IMR-90 (cell line): ENCODE results near the gene CHSY3. TPM values are rescaled to one million over a fixed set of nuclear protein-coding genes. Genes with fewer than 3 reads are reported as not detected.

Source experiments
- ATAC-seq: fragments of 200-7000 bp; cut with Tn5 transposase; 2 replicates; pipeline ENCODE4 v1.9.1; 2020; ENCODE audit warnings: low read depth, mild to moderate bottlenecking, moderate library complexity
- BruUV-seq: library from RNA; stranded (reverse); fragments of 400-500 nt; replicated peaks from 2 replicates; lab custom pipeline; 2021; lab: Mats Ljungman, UMichigan
- CTCF ChIA-PET: fragments of 300-600 bp; formaldehyde crosslinking; extraction: SDS; loops from one replicate; lab custom pipeline; 2021; ENCODE audit warnings: antibody characterized with exemption; lab: Yijun Ruan, JAX
- POLR2A ChIA-PET: fragments of 300-600 bp; sonication (Branson Sonifier 250); formaldehyde crosslinking; loops from one replicate; lab custom pipeline; 2022; ENCODE audit warnings: antibody characterized with exemption; ENCODE audit not compliant: unreplicated experiment; lab: Charles Lee
- DNase-seq: peaks from one replicate; pipeline ENCODE4 v3.0.0; 2013
- H2AFZ ChIP-seq: replicated peaks from 2 replicates; pipeline ENCODE3; 2013; ENCODE audit warnings: low read length, mild to moderate bottlenecking; ENCODE audit not compliant: poor library complexity
- H2AK5ac ChIP-seq: 2 replicates; pipeline ENCODE4 v1.6.1; 2013; ENCODE audit warnings: low read depth, low read length, inconsistent platforms
- H2AK9ac ChIP-seq: replicated peaks from 2 replicates; pipeline ENCODE3; 2013; ENCODE audit warnings: mild to moderate bottlenecking, low read depth, low read length, moderate library complexity; ENCODE audit not compliant: poor library complexity
- H2BK120ac ChIP-seq: 2 replicates; pipeline ENCODE4 v1.6.1; 2013; ENCODE audit warnings: low read depth, low read length, inconsistent platforms
- H2BK15ac ChIP-seq: 3 replicates; pipeline ENCODE4 v1.6.1; 2013; ENCODE audit warnings: low read depth, low read length, inconsistent platforms
- H2BK20ac ChIP-seq: 2 replicates; pipeline ENCODE4 v1.6.1; 2013; ENCODE audit warnings: low read depth, mild to moderate bottlenecking, inconsistent platforms, low read length, moderate library complexity
- H2BK5ac ChIP-seq: 2 replicates; pipeline ENCODE4 v1.6.1; 2013; ENCODE audit warnings: mild to moderate bottlenecking, low read depth, low read length, inconsistent platforms; ENCODE audit not compliant: poor library complexity, severe bottlenecking
- H3K14ac ChIP-seq: replicated peaks from 2 replicates; pipeline ENCODE4 v1.6.1; 2013; ENCODE audit warnings: low read depth, low read length, inconsistent platforms
- H3K18ac ChIP-seq: 2 replicates; pipeline ENCODE4 v1.6.1; 2013; ENCODE audit warnings: low read depth, low read length, control low read depth
- H3K23ac ChIP-seq: 2 replicates; pipeline ENCODE4 v1.6.1; 2013; ENCODE audit warnings: low read depth, low read length, inconsistent platforms
- H3K27ac ChIP-seq: 2 replicates; pipeline ENCODE4 v1.5.1; 2013; ENCODE audit warnings: mild to moderate bottlenecking, control low read depth, low read length; ENCODE audit not compliant: insufficient read depth
- H3K27me3 ChIP-seq: 2 replicates; pipeline ENCODE4 v1.6.1; 2013; ENCODE audit warnings: low read length; ENCODE audit not compliant: control insufficient read depth, insufficient read depth
- H3K36me3 ChIP-seq: 2 replicates; pipeline ENCODE4 v1.6.1; 2013; ENCODE audit warnings: low read length, mixed read lengths; ENCODE audit not compliant: control insufficient read depth, insufficient read depth
- H3K4ac ChIP-seq: 2 replicates; pipeline ENCODE4 v1.6.1; 2013; ENCODE audit warnings: low read depth, low read length, inconsistent platforms
- H3K4me1 ChIP-seq: 2 replicates; pipeline ENCODE4 v1.6.1; 2013; ENCODE audit warnings: low read length, mixed read lengths; ENCODE audit not compliant: control insufficient read depth, insufficient read depth
- H3K4me2 ChIP-seq: 2 replicates; pipeline ENCODE4 v1.6.1; 2013; ENCODE audit warnings: low read depth, mild to moderate bottlenecking, control low read depth, low read length, moderate library complexity
- H3K4me3 ChIP-seq: 2 replicates; pipeline ENCODE4 v1.5.1; 2013; ENCODE audit warnings: low read depth, mild to moderate bottlenecking, control low read depth, low read length, moderate library complexity; ENCODE audit not compliant: insufficient read depth
- H3K56ac ChIP-seq: 2 replicates; pipeline ENCODE4 v1.6.1; 2013; ENCODE audit warnings: low read length, inconsistent platforms; ENCODE audit not compliant: insufficient read depth; ENCODE audit errors: extremely low read depth
- H3K79me1 ChIP-seq, 2 experiments: 2 replicates each; pipeline ENCODE4 v1.6.1; 2013; ENCODE audit warnings: low read length in 2 of 2, inconsistent platforms in 1 of 2, low read depth in 1 of 2
- H3K9ac ChIP-seq: 2 replicates; pipeline ENCODE4 v1.6.1; 2013; ENCODE audit warnings: low read depth, low read length, control low read depth
- H3K9me1 ChIP-seq: 2 replicates; pipeline ENCODE4 v1.6.1; 2013; ENCODE audit warnings: low read length, inconsistent platforms; ENCODE audit not compliant: insufficient read depth
- H3K9me3 ChIP-seq: 2 replicates; pipeline ENCODE4 v1.6.1; 2013; ENCODE audit warnings: low read length; ENCODE audit not compliant: control insufficient read depth, insufficient read depth
- H4K20me1 ChIP-seq: 2 replicates; pipeline ENCODE4 v1.6.1; 2013; ENCODE audit warnings: low read length, inconsistent platforms; ENCODE audit not compliant: insufficient read depth
- H4K5ac ChIP-seq: 2 replicates; pipeline ENCODE4 v1.6.1; 2013; ENCODE audit warnings: mild to moderate bottlenecking, low read depth, low read length, control low read depth
- H4K8ac ChIP-seq, 2 experiments: 2 replicates each; pipeline ENCODE4 v1.6.1; 2013; ENCODE audit warnings: low read depth in 2 of 2, low read length in 2 of 2, control low read depth in 1 of 2, inconsistent platforms in 1 of 2
- H4K91ac ChIP-seq: 2 replicates; pipeline ENCODE4 v1.6.1; 2013; ENCODE audit warnings: low read depth, low read length, inconsistent platforms; ENCODE audit not compliant: insufficient read depth
- NFE2L2 ChIP-seq: fragments of 150-350 bp; IDR thresholded peaks from 2 replicates; pipeline ENCODE4 v1.6.1; 2016; ENCODE audit warnings: low read depth, mild to moderate bottlenecking, low read length
- RAD21 ChIP-seq: IDR thresholded peaks from 2 replicates; pipeline ENCODE4 v1.6.1; 2012; ENCODE audit warnings: low read length, improper control_type of control experiment
- SMC3 ChIP-seq: fragments of 150-350 bp; IDR thresholded peaks from 2 replicates; pipeline ENCODE4 v1.6.1; 2016; ENCODE audit warnings: low read depth, mild to moderate bottlenecking, antibody characterized with exemption, low read length, moderate library complexity
- WGBS, 2 experiments: methylation state at CpG; one replicate each; pipeline versions ENCODE4 v1.1.5 to v1.1.7; 2013; ENCODE audit warnings: missing lambda C conversion rate in 2 of 2; ENCODE audit not compliant: insufficient read length in 1 of 2; ENCODE audit errors: extremely low coverage in 2 of 2; 5-methylcytosine and 5-hydroxymethylcytosine counted together
- dilution Hi-C: fragments of 300-500 bp; cut with HindIII; formaldehyde crosslinking; loops from one replicate; pipeline ENCODE4 v1.14.3; 2018; ENCODE audit warnings: low sequenced_read_pairs; ENCODE audit not compliant: unreplicated experiment
- in situ Hi-C: fragments of 300-500 bp; cut with MboI; formaldehyde crosslinking; loops from 3 replicates; pipeline ENCODE4 v1.14.3; 2019; ENCODE audit warnings: low sequenced_read_pairs, inconsistent platforms, mixed read lengths
- intact Hi-C: fragments of 100-400 bp; cut with micrococcal nuclease; formaldehyde crosslinking; loops from 2 replicates; pipeline ENCODE4 v1.10.0; 2022
- polyA plus RNA-seq, 3 experiments: library from polyadenylated mRNA; depleted of rRNA; stranded (reverse); fragments of >200 nt; gene quantifications; 2 replicates each; pipeline ENCODE4 v1.2.3, GENCODE V29; 2012; ENCODE audit warnings: low replicate concordance in 1 of 3
- total RNA-seq: library from RNA; depleted of rRNA; stranded (reverse); fragments of >200 nt; gene quantifications from 2 replicates; pipeline ENCODE4 v1.2.3, GENCODE V29; 2012
- TF ChIP-seq, protein P1 (sequence below): conservative IDR thresholded peaks from 2 replicates; pipeline ENCODE4 v1.5.1; 2012; ENCODE audit warnings: mild to moderate bottlenecking, low read depth, low read length, improper control_type of control experiment

CHSY3 gene
- total and polyA plus RNA-seq, 2 of the 4 experiments (the other 2 are of a cell fraction), result 0.62 to 1.3 TPM

DNA sequence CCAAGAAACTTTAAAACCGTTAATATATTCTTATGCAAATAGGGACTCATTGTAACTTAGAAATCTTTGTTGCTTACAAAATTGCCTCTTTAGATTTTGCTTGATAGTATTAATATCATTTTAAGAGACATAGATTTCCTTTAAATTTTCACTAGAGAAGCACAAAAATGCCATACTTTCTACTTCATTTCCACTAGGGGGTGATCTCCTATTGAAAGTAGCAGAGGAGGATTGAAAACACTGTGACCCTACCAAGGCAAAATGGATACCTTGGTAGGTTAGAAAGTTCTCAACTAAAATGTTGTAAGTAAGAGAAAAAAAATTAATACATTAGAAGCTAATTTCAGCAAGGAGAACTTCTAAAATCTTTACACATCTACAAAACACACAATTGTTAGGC is 204.9 kb downstream of the CHSY3 start:
- Histone ChIP-seq H3K27ac (no peak overlapping the region), H3K4ac (no peak overlapping the region), H4K5ac (no peak overlapping the region), H2AFZ (no peak overlapping the region), H3K27me3 (no peaks in the 10 kb centered on the region), H4K91ac (no peak overlapping the region), H3K18ac (no peak overlapping the region), H3K4me3 (no peak overlapping the region), H3K4me1 (no peaks in the 10 kb centered on the region), H2AK5ac (no peak overlapping the region), H2BK15ac (no peak overlapping the region), H3K4me2 (no peak overlapping the region), H3K36me3 (no peaks in the 10 kb centered on the region), H2BK5ac (no peak overlapping the region), H3K23ac (no peak overlapping the region), H2BK20ac (no peak overlapping the region), H2AK9ac (no peak overlapping the region), H4K8ac (no peak overlapping the region), H4K20me1 (no peaks in the 10 kb centered on the region), H3K56ac (no peak overlapping the region), H3K79me1 (no peaks in the 10 kb centered on the region), H3K9ac (no peak overlapping the region), H3K14ac (no peak overlapping the region), H2BK120ac (no peak overlapping the region), H3K9me1 (no peaks in the 10 kb centered on the region), H3K9me3 (no peaks in the 10 kb centered on the region)
- intact Hi-C loops (loop anchor here (5.0 kb wide), 1 partner anchor 1003 kb away; no protein-coding TSS in a partner anchor), dilution Hi-C loops (no loop called here), in situ Hi-C loops (loop anchor here (25.0 kb wide), 2 partner anchors 1003 to 1303 kb away; no protein-coding TSS in a partner anchor)
- ATAC-seq, result no peak; the same call in 1 of the 2 replicates
- ChIA-PET CTCF (interaction anchor here (0.6 to 1.3 kb wide), 2 partner anchors 12 to 56 kb away, joined by 3 to 5 read pairs; no protein-coding TSS in a partner anchor), POLR2A (no interaction called here)
- TF ChIP-seq, protein P1, sequence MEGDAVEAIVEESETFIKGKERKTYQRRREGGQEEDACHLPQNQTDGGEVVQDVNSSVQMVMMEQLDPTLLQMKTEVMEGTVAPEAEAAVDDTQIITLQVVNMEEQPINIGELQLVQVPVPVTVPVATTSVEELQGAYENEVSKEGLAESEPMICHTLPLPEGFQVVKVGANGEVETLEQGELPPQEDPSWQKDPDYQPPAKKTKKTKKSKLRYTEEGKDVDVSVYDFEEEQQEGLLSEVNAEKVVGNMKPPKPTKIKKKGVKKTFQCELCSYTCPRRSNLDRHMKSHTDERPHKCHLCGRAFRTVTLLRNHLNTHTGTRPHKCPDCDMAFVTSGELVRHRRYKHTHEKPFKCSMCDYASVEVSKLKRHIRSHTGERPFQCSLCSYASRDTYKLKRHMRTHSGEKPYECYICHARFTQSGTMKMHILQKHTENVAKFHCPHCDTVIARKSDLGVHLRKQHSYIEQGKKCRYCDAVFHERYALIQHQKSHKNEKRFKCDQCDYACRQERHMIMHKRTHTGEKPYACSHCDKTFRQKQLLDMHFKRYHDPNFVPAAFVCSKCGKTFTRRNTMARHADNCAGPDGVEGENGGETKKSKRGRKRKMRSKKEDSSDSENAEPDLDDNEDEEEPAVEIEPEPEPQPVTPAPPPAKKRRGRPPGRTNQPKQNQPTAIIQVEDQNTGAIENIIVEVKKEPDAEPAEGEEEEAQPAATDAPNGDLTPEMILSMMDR, result peak; percentile 46
- peak; percentile 24; the same call in 1 of the 2 replicates for TF ChIP-seq SMC3
- TF ChIP-seq RAD21, result peak; percentile 46
- TF ChIP-seq NFE2L2, result no peak
- DNase-seq, result peak; percentile 18
- no CpG with 5 or more reads among the region's 1 CpG for WGBS, 2 experiments
- BruUV-seq, result no TSS peak
